CD4-positive, alpha-beta T cell (primary cell): Measurements from ENCODE around the gene PAK6. TPM values are rescaled to one million over a fixed set of nuclear protein-coding genes. Genes with fewer than 3 reads are reported as not detected.

Source experiments
- ATAC-seq: fragments of 200-7000 bp; cut with Tn5 transposase; one replicate; pipeline ENCODE4 v1.10.0; 2022; ENCODE audit warnings: mild to moderate bottlenecking; ENCODE audit not compliant: poor library complexity
- CTCF ChIA-PET: fragments of 350-600 bp; sonication (Branson Sonifier 250); formaldehyde crosslinking; loops from one replicate; lab custom pipeline; 2021; ENCODE audit warnings: antibody characterized with exemption, inconsistent platforms; lab: Charles Lee
- POLR2A ChIA-PET: fragments of 350-600 bp; sonication (Branson Sonifier 250); formaldehyde crosslinking; loops from one replicate; lab custom pipeline; 2021; ENCODE audit warnings: antibody characterized with exemption, inconsistent platforms; lab: Charles Lee
- DNase-seq, 14 experiments: peaks; one replicate each; pipeline ENCODE4 v3.0.0-alpha.2; 2013 to 2020; ENCODE audit warnings: mixed read lengths in 2 of 14
- H3K27ac ChIP-seq, 2 donors: one replicate each; pipeline versions ENCODE4 v1.5.1 to v1.7.0; 2013; ENCODE audit warnings: low read length in 2 of 2, low read depth in 1 of 2, mild to moderate bottlenecking in 1 of 2
- H3K27me3 ChIP-seq, 2 experiments: 1 replicate in 1 of 2; 2 replicates in 1 of 2; pipeline versions ENCODE4 v1.6.1 to v1.7.0; 2013; ENCODE audit warnings: low read length in 2 of 2, control low read depth in 1 of 2, mild to moderate bottlenecking in 1 of 2, moderate library complexity in 1 of 2; ENCODE audit not compliant: insufficient read depth in 2 of 2, control insufficient read depth in 1 of 2
- H3K36me3 ChIP-seq: one replicate; pipeline ENCODE4 v1.6.1; 2013; ENCODE audit warnings: low read length, control low read depth; ENCODE audit not compliant: insufficient read depth
- H3K4me1 ChIP-seq: one replicate; pipeline ENCODE4 v1.6.1; 2013; ENCODE audit warnings: low read length, control low read depth; ENCODE audit not compliant: insufficient read depth
- H3K4me3 ChIP-seq: one replicate; pipeline ENCODE4 v1.5.1; 2013; ENCODE audit warnings: mild to moderate bottlenecking, low read length, moderate library complexity
- H3K9me3 ChIP-seq, 2 experiments: 1 replicate in 1 of 2; 2 replicates in 1 of 2; pipeline versions ENCODE4 v1.6.1 to v1.7.0; 2013; ENCODE audit warnings: low read length in 2 of 2, mild to moderate bottlenecking in 2 of 2, control low read depth in 1 of 2, moderate library complexity in 1 of 2; ENCODE audit not compliant: control insufficient read depth in 1 of 2, insufficient read depth in 1 of 2
- H3K27ac Mint-ChIP-seq: one replicate; pipeline ENCODE4 v1.8.0; 2020; ENCODE audit warnings: mixed read lengths
- H3K27me3 Mint-ChIP-seq: one replicate; pipeline ENCODE4 v1.8.0; 2021; ENCODE audit warnings: mixed read lengths
- H3K36me3 Mint-ChIP-seq: one replicate; pipeline ENCODE4 v1.8.0; 2021; ENCODE audit warnings: low read depth, mixed read lengths
- H3K4me1 Mint-ChIP-seq: one replicate; pipeline ENCODE4 v1.8.0; 2021; ENCODE audit warnings: low read depth, mixed read lengths
- H3K4me3 Mint-ChIP-seq: one replicate; pipeline ENCODE4 v1.8.0; 2020; ENCODE audit warnings: mild to moderate bottlenecking, mixed read lengths
- H3K9me3 Mint-ChIP-seq: one replicate; pipeline ENCODE4 v1.8.0; 2020; ENCODE audit warnings: mixed read lengths
- CTCF ChIP-seq: fragments of 200-600 bp; IDR thresholded peaks from one replicate; pipeline ENCODE4 v1.8.0; 2022; ENCODE audit warnings: antibody characterized with exemption, mild to moderate bottlenecking
- intact Hi-C, 2 experiments: fragments of 100-400 bp; cut with DNase I in 1 of 2; cut with micrococcal nuclease in 1 of 2; formaldehyde crosslinking; loops; one replicate each; pipeline versions ENCODE4 v1.15.1 to v1.9.0; 2023 to 2025; cut with DNase I, micrococcal nuclease
- total RNA-seq, 174 experiments: library from RNA in 2 of 174; stranded (reverse) in 2 of 174; gene quantifications; one replicate each; pipeline ENCODE4 v1.2.3 and lab custom pipeline; 2021 to 2026

The PAK6 gene
- total RNA-seq, 2 experiments from 2014 or later: 0.34 to 0.36 TPM

GRCh38 chr15:40286061-40286532 lies 47.2 kb downstream of the PAK6 start:
- Mint-ChIP-seq H3K36me3 (peaks cover 30% of the 10 kb centered on the region), H3K4me3 (no peak overlapping the region), H3K4me1 (no peaks in the 10 kb centered on the region), H3K9me3 (no peaks in the 10 kb centered on the region), H3K27me3 (peaks cover 2% of the 10 kb centered on the region), H3K27ac (no peak overlapping the region)
- DNase-seq: no peak
- H3K27me3 ChIP-seq: peaks cover 5 to 10% of the 10 kb centered on the region in 2 experiments
- H3K4me3 ChIP-seq: no peak overlapping the region
- POLR2A ChIA-PET: interaction anchor here (1.2 kb wide), 1 partner anchor 22 kb away, joined by 5 read pairs; the partner anchor contains the start of gene PLCB2
- intact Hi-C loops: no loop called here
- TF ChIP-seq CTCF: no peak
- no peak for ATAC-seq
- CTCF ChIA-PET: interaction anchor here (1.3 kb wide), 1 partner anchor 136 kb away, joined by 4 read pairs; no protein-coding TSS in a partner anchor
- no peak overlapping the region for H3K27ac ChIP-seq
- H3K36me3 ChIP-seq: peaks cover 37% of the 10 kb centered on the region
- peaks cover 0 to 6% of the 10 kb centered on the region in 2 experiments for H3K9me3 ChIP-seq
- peaks cover 17% of the 10 kb centered on the region for H3K4me1 ChIP-seq

GRCh38 chr15:40286794-40287193 lies 47.9 kb downstream of the PAK6 start:
- no peaks in the 10 kb centered on the region for H3K9me3 ChIP-seq
- no peaks in the 10 kb centered on the region for H3K9me3 Mint-ChIP-seq
- H3K27me3 Mint-ChIP-seq: no peaks in the 10 kb centered on the region
- no peak for TF ChIP-seq CTCF
- ChIA-PET CTCF (no interaction called here), POLR2A (no interaction called here)
- no peak overlapping the region for H3K4me3 ChIP-seq
- no peak overlapping the region for H3K4me3 Mint-ChIP-seq
- H3K36me3 ChIP-seq: peaks cover 42% of the 10 kb centered on the region
- intact Hi-C loops: no loop called here
- H3K27me3 ChIP-seq: peaks cover 0 to 4% of the 10 kb centered on the region in 2 experiments
- no peak overlapping the region for H3K27ac ChIP-seq
- H3K36me3 Mint-ChIP-seq: peaks cover 30% of the 10 kb centered on the region
- ATAC-seq: no peak
- H3K4me1 ChIP-seq: peaks cover 13% of the 10 kb centered on the region
- no peak for DNase-seq
- no peak overlapping the region for H3K27ac Mint-ChIP-seq
- H3K4me1 Mint-ChIP-seq: no peaks in the 10 kb centered on the region

GRCh38 chr15:40287505-40287904 lies 48.6 kb downstream of the PAK6 start:
- no peaks in the 10 kb centered on the region for H3K4me1 Mint-ChIP-seq
- H3K36me3 Mint-ChIP-seq: peaks cover 30% of the 10 kb centered on the region
- no peak overlapping the region for H3K4me3 ChIP-seq
- no peak overlapping the region for H3K4me3 Mint-ChIP-seq
- H3K27ac ChIP-seq: no peak overlapping the region
- H3K27me3 Mint-ChIP-seq: no peaks in the 10 kb centered on the region
- peaks cover 0 to 4% of the 10 kb centered on the region in 2 experiments for H3K27me3 ChIP-seq
- TF ChIP-seq CTCF: no peak
- ChIA-PET POLR2A (no interaction called here), CTCF (interaction anchor here (2.1 kb wide), 1 partner anchor 8 kb away, joined by 7 read pairs; no protein-coding TSS in a partner anchor)
- H3K9me3 ChIP-seq: no peaks in the 10 kb centered on the region
- H3K9me3 Mint-ChIP-seq: no peaks in the 10 kb centered on the region
- H3K4me1 ChIP-seq: peaks cover 12% of the 10 kb centered on the region
- peaks cover 48% of the 10 kb centered on the region for H3K36me3 ChIP-seq
- intact Hi-C loops: no loop called here
- ATAC-seq (no peak), DNase-seq (no peak)
- H3K27ac Mint-ChIP-seq: no peak overlapping the region
